Activated CD4-positive, alpha-beta T cell treated with anti-CD3 and anti-CD28 coated beads, Interleukin-2, amount 50 U/mL, for 4 hours (primary cell): Measurements from ENCODE around the gene SYNE3.

Experiments used
- DNase-seq, 2 experiments: peaks; one replicate each; pipeline ENCODE4 v3.0.0-alpha.2; 2020

SYNE3 gene

DNA sequence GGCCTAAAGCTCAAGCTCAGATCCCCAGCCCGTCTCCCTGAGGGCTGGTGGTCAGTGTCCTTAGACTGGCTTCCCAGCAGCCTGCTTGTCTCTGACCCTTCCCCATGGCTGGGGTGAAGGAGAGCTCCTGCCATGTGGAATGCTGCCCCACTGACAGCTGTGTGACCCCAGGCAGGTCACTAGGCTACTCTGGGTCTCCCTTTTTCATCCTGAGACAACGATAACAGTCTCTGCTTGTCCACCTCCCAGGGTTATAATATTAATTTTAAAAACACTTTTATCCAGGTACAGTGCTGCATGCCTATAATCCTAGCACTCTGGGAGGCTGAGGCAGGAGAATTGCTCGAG lies 47.3 kb downstream of the SYNE3 start:
- DNase-seq, result no peak

- DNase-seq, result no peak
Measured at GRCh38 chr14:95468448-95469133, 47.9 kb downstream of the SYNE3 start.

- DNase-seq, result no peak
Measured at GRCh38 chr14:95467657-95468056, 48.8 kb downstream of the SYNE3 start.

- no peak for DNase-seq
Measured at GRCh38 chr14:95467232-95467631, 49.2 kb downstream of the SYNE3 start.
